Neural progenitor cell (in vitro differentiated cells): ENCODE measurements around the gene PRIMPOL. TPM values are rescaled to one million over a fixed set of nuclear protein-coding genes. Genes with fewer than 3 reads are reported as not detected.
"Not testable (repeated sequence)": the region's sequence is repeated elsewhere in the genome, so short reads cannot be mapped to it uniquely, and the experiment has no call there.

ENCODE experiments used
- DNase-seq: peaks from one replicate; pipeline ENCODE4 v3.0.0-alpha.2; 2016; ENCODE audit warnings: low spot score
- H2AFZ ChIP-seq: fragments of 200-600 bp; sonication (generic); replicated peaks from 2 replicates; pipeline ENCODE4 v1.6.1; 2016; ENCODE audit warnings: antibody characterized with exemption
- H3F3A ChIP-seq: fragments of 200-600 bp; sonication (generic); 2 replicates; pipeline ENCODE4 v1.6.1; 2016; ENCODE audit warnings: antibody characterized with exemption, low read depth
- H3K27ac ChIP-seq: fragments of 200-600 bp; sonication (generic); 2 replicates; pipeline ENCODE4 v1.5.1; 2016; ENCODE audit warnings: mild to moderate bottlenecking
- H3K27me3 ChIP-seq: fragments of 200-600 bp; sonication (generic); 2 replicates; pipeline ENCODE4 v1.6.1; 2016; ENCODE audit warnings: mild to moderate bottlenecking, moderate library complexity
- H3K36me3 ChIP-seq: fragments of 200-600 bp; sonication (generic); 2 replicates; pipeline ENCODE4 v1.5.1; 2016
- H3K4me1 ChIP-seq: fragments of 200-600 bp; sonication (generic); 2 replicates; pipeline ENCODE4 v1.6.1; 2016; ENCODE audit warnings: mixed run types
- H3K4me2 ChIP-seq: fragments of 200-600 bp; sonication (generic); 2 replicates; pipeline ENCODE4 v1.6.1; 2016
- H3K4me3 ChIP-seq: fragments of 200-600 bp; sonication (generic); 2 replicates; pipeline ENCODE4 v1.5.1; 2016
- H3K79me2 ChIP-seq: fragments of 200-600 bp; sonication (generic); 2 replicates; pipeline ENCODE4 v1.6.1; 2016; ENCODE audit warnings: low read depth
- H3K9ac ChIP-seq: fragments of 200-600 bp; sonication (generic); 2 replicates; pipeline ENCODE4 v1.6.1; 2016
- H3K9me3 ChIP-seq: fragments of 200-600 bp; sonication (generic); 2 replicates; pipeline ENCODE4 v1.5.1; 2016; ENCODE audit warnings: low read depth
- H4K20me1 ChIP-seq: fragments of 200-600 bp; sonication (generic); 2 replicates; pipeline ENCODE4 v1.6.1; 2016; ENCODE audit warnings: low read depth
- H3K27ac Mint-ChIP-seq: 3 replicates; pipeline ENCODE4 v1.8.0; 2021; ENCODE audit warnings: mixed read lengths
- H3K27me3 Mint-ChIP-seq: 2 replicates; pipeline ENCODE4 v1.8.0; 2022; ENCODE audit warnings: low read depth, mild to moderate bottlenecking, inconsistent platforms, moderate library complexity, mixed read lengths; ENCODE audit not compliant: insufficient read depth
- H3K36me3 Mint-ChIP-seq: 3 replicates; pipeline ENCODE4 v1.8.0; 2021; ENCODE audit warnings: mixed read lengths
- H3K4me1 Mint-ChIP-seq: 3 replicates; pipeline ENCODE4 v1.8.0; 2021; ENCODE audit warnings: mixed read lengths
- H3K4me3 Mint-ChIP-seq: 3 replicates; pipeline ENCODE4 v1.8.0; 2021; ENCODE audit warnings: mild to moderate bottlenecking, moderate library complexity, mixed read lengths
- H3K9me3 Mint-ChIP-seq: 3 replicates; pipeline ENCODE4 v1.8.0; 2020; ENCODE audit warnings: mixed read lengths
- EZH2 ChIP-seq: fragments of 200-600 bp; sonication (generic); IDR thresholded peaks from 2 replicates; pipeline ENCODE4 v1.6.1; 2017; ENCODE audit warnings: antibody characterized with exemption, mild to moderate bottlenecking, moderate library complexity
- EZH2phosphoT487 ChIP-seq: fragments of 200-600 bp; sonication (generic); IDR thresholded peaks from 2 replicates; pipeline ENCODE4 v1.6.1; 2017; ENCODE audit warnings: antibody characterized with exemption
- total RNA-seq: library from RNA; depleted of rRNA; stranded (reverse); fragments of >200 nt; gene quantifications from 2 replicates; pipeline ENCODE4 v1.2.3, GENCODE V29; 2015; ENCODE audit warnings: low replicate concordance
- TF ChIP-seq, protein P1 (sequence below): fragments of 200-600 bp; sonication (generic); IDR thresholded peaks from 2 replicates; pipeline ENCODE4 v1.5.1; 2017; ENCODE audit warnings: antibody characterized with exemption, mild to moderate bottlenecking

Gene PRIMPOL
- total RNA-seq, 1 donor from 2014 or later = 46.6 TPM

DNA sequence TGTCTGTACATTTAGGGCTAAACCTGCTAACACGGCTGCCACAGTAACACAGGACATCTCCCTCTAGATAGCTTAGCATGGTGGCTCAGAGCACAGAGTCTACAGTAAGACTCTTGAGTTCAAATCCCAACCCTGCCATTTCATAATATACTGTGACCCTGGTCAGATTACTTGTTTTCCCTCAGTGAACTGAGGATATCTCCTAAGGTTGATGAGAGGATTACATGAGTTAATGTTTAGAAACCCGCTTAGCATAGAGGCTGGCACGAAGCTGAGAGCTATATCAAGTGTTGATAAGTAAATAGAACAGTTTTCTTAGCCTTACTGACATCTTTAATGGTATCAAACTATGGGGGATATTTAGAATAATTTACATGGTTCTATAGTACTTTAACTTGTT lies 37.5 kb upstream of the PRIMPOL start:
- no peak overlapping the region for H3K4me2 ChIP-seq
- H3K27me3 ChIP-seq = no peaks in the 10 kb centered on the region
- H2AFZ ChIP-seq = no peak overlapping the region
- H4K20me1 ChIP-seq = no peaks in the 10 kb centered on the region
- no peak overlapping the region for H3K4me3 ChIP-seq
- Mint-ChIP-seq H3K27ac (no peak overlapping the region), H3K4me3 (no peak overlapping the region), H3K4me1 (peaks cover 3% of the 10 kb centered on the region), H3K36me3 (peaks cover 2% of the 10 kb centered on the region), H3K9me3 (peaks cover 10% of the 10 kb centered on the region), H3K27me3 (peaks cover 3% of the 10 kb centered on the region)
- no peaks in the 10 kb centered on the region for H3K36me3 ChIP-seq
- H3K79me2 ChIP-seq = no peaks in the 10 kb centered on the region
- no peaks in the 10 kb centered on the region for H3K9me3 ChIP-seq
- no peak for DNase-seq
- H3K4me1 ChIP-seq = no peaks in the 10 kb centered on the region
- H3K9ac ChIP-seq = no peak overlapping the region
- H3K27ac ChIP-seq = no peak overlapping the region
- TF ChIP-seq EZH2 (no peak), EZH2phosphoT487 (no peak)
- TF ChIP-seq, protein P1, sequence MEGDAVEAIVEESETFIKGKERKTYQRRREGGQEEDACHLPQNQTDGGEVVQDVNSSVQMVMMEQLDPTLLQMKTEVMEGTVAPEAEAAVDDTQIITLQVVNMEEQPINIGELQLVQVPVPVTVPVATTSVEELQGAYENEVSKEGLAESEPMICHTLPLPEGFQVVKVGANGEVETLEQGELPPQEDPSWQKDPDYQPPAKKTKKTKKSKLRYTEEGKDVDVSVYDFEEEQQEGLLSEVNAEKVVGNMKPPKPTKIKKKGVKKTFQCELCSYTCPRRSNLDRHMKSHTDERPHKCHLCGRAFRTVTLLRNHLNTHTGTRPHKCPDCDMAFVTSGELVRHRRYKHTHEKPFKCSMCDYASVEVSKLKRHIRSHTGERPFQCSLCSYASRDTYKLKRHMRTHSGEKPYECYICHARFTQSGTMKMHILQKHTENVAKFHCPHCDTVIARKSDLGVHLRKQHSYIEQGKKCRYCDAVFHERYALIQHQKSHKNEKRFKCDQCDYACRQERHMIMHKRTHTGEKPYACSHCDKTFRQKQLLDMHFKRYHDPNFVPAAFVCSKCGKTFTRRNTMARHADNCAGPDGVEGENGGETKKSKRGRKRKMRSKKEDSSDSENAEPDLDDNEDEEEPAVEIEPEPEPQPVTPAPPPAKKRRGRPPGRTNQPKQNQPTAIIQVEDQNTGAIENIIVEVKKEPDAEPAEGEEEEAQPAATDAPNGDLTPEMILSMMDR = no peak
- no peaks in the 10 kb centered on the region for H3F3A ChIP-seq

DNA sequence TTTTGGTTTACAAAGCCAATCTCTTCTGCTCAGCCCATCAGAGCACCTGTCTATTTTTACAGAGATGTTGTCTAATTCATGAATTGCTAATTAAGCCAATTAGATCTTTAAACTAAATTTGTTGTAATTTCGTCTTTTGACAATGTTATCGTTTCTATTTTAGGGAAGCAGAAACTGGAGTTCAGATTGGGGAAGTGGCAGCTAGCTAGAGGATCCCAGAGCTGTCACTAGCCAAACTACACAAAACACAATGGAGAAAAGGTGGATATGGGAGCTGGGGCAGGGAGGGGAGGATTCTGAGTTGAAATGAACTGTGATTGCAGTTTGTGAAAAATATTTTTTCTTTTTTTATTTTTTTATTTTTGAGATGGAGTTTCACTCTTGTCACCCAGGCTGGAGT lies 36.1 kb upstream of the PRIMPOL start:
- no peaks in the 10 kb centered on the region for H3K9me3 ChIP-seq
- no peaks in the 10 kb centered on the region for H3K79me2 ChIP-seq
- peaks cover 3% of the 10 kb centered on the region for H3K27me3 Mint-ChIP-seq
- H3K4me2 ChIP-seq = no peak overlapping the region
- H3K27ac ChIP-seq = no peak overlapping the region
- H3K27ac Mint-ChIP-seq = no peak overlapping the region
- H3K36me3 ChIP-seq = no peaks in the 10 kb centered on the region
- TF ChIP-seq EZH2 = no peak
- no peak for TF ChIP-seq EZH2phosphoT487
- TF ChIP-seq, protein P1 = no peak
- no peak overlapping the region for H3K4me3 Mint-ChIP-seq
- no peaks in the 10 kb centered on the region for H3K4me1 ChIP-seq
- no peaks in the 10 kb centered on the region for H3K27me3 ChIP-seq
- H3F3A ChIP-seq = no peaks in the 10 kb centered on the region
- H3K4me1 Mint-ChIP-seq = peaks cover 7% of the 10 kb centered on the region
- no peak overlapping the region for H2AFZ ChIP-seq
- peaks cover 8% of the 10 kb centered on the region for H3K9me3 Mint-ChIP-seq
- no peak overlapping the region for H3K4me3 ChIP-seq
- no peak overlapping the region for H3K9ac ChIP-seq
- DNase-seq = no peak
- peaks cover 2% of the 10 kb centered on the region for H3K36me3 Mint-ChIP-seq
- no peaks in the 10 kb centered on the region for H4K20me1 ChIP-seq

DNA sequence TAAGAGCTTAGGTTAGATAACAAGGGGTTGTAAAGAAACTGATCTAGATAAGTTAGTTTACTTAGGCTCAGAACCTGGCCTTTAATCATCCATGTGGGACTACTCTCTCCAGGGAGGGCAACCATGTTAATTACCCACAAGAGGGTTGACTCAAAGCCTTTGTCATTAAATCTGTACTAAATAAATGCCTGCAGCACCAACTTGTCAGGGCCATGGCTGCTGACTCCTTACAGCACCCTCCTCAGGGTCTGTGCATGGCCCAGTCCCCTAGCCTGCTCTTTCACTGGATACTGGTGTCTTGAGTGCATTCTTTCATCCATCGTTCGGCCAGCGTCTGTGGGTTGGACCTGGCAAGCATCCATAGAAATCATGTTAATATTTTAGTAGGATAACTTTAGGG lies 35.0 kb upstream of the PRIMPOL start:
- Histone ChIP-seq H3K4me2 (no peak overlapping the region), H3K9ac (no peak overlapping the region), H3F3A (no peaks in the 10 kb centered on the region), H3K27me3 (no peaks in the 10 kb centered on the region), H3K79me2 (no peaks in the 10 kb centered on the region), H3K27ac (no peak overlapping the region), H3K4me3 (no peak overlapping the region), H3K9me3 (no peaks in the 10 kb centered on the region), H3K36me3 (no peaks in the 10 kb centered on the region), H3K4me1 (no peaks in the 10 kb centered on the region), H4K20me1 (no peaks in the 10 kb centered on the region), H2AFZ (no peak overlapping the region)
- H3K36me3 Mint-ChIP-seq = peaks cover 2% of the 10 kb centered on the region
- peaks cover 7% of the 10 kb centered on the region for H3K4me1 Mint-ChIP-seq
- H3K4me3 Mint-ChIP-seq = no peak overlapping the region
- H3K9me3 Mint-ChIP-seq = peaks cover 8% of the 10 kb centered on the region
- TF ChIP-seq EZH2 (no peak), EZH2phosphoT487 (no peak)
- TF ChIP-seq, protein P1 = no peak
- no peak for DNase-seq
- H3K27me3 Mint-ChIP-seq = peaks cover 3% of the 10 kb centered on the region
- H3K27ac Mint-ChIP-seq = no peak overlapping the region

DNA sequence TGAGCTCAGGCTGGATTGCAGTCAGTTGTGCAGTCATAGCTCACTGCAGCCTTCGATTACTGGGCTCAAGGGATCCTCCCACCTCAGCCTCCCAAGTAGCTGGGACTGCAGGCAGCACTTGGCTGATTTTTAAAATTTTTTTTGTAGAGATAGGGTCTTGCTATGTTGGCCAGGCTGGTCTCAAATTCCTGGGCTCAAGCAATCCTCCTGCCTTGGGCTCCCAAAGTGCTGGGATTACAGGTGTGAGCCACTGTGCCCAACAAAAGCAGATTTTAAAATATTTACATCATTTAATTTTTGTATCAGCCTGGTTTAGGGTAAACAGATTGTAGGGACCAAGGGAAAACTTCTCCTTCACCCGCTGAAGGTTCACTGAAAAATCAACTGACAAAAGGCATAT lies 33.4 kb upstream of the PRIMPOL start:
- H2AFZ ChIP-seq, H3K4me3 Mint-ChIP-seq, H3K27me3 Mint-ChIP-seq, H3K4me2 ChIP-seq, H3K9me3 Mint-ChIP-seq, H3K27me3 ChIP-seq, H3K36me3 Mint-ChIP-seq, H3K4me1 Mint-ChIP-seq, H3K4me1 ChIP-seq, H3K79me2 ChIP-seq, H3K27ac Mint-ChIP-seq, H3F3A ChIP-seq, DNase-seq, H3K9me3 ChIP-seq, H3K36me3 ChIP-seq, H3K27ac ChIP-seq, H3K9ac ChIP-seq, H4K20me1 ChIP-seq, H3K4me3 ChIP-seq: not testable (repeated sequence)
